HG03103 (cell line): ENCODE results near the gene SMAD4.
"Not testable (repeated sequence)": the region's sequence is repeated elsewhere in the genome, so short reads cannot be mapped to it uniquely, and the experiment has no call there.

ENCODE experiments used
- ATAC-seq: cut with Tn5 transposase; IDR thresholded peaks from one replicate; pipeline ENCODE4 v1.9.1; 2021; ENCODE audit warnings: low read depth; ENCODE audit not compliant: unreplicated experiment

SMAD4 gene

DNA sequence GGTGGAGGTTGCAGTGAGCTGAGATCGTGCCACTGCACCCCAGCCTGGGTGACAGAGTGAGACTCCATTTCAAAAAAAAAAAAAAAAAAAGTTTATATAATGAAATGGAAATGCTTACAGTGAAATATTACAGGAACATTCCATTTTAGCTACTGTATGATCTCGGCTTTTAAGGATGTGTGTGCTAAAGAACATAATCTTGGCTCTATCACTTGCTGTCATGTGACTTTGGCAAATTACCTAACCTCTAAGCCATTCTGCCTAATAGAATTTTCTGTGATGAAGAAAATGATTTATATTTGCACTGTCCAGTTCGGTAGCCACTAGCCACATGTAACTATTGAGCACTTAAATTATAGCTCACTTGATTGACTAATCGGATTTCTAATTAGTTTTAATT, 36.3 kb downstream of the SMAD4 start:
- no peak for ATAC-seq

GRCh38 chr18:51068105-51068504, 38.1 kb downstream of the SMAD4 start:
- ATAC-seq = no peak

DNA sequence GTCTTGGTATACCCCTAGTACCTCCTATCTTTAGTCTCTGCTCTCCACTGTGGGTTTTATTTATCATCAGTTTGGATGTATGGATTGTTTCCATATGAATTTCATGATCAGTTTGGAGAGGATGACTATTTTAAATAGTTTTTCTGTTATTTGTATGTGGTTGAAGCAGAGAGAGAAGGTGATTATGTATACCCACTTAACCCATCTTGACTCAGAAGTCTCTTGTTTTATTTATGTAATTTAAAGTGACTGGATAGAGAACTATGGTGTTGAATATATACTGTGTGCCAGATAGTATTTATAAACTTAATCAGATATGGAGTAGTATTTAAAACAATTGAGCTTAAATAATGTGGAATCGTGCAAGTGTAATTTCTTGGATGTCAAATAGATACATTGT, 39.9 kb downstream of the SMAD4 start:
- ATAC-seq = no peak

GRCh38 chr18:51070545-51070944, 40.5 kb downstream of the SMAD4 start:
- no peak for ATAC-seq

- no peak for ATAC-seq
Measured at GRCh38 chr18:51072586-51073313, 42.7 kb downstream of the SMAD4 start.

- ATAC-seq = peak; percentile 68
Measured at GRCh38 chr18:51074605-51075004, 44.6 kb downstream of the SMAD4 start.

DNA sequence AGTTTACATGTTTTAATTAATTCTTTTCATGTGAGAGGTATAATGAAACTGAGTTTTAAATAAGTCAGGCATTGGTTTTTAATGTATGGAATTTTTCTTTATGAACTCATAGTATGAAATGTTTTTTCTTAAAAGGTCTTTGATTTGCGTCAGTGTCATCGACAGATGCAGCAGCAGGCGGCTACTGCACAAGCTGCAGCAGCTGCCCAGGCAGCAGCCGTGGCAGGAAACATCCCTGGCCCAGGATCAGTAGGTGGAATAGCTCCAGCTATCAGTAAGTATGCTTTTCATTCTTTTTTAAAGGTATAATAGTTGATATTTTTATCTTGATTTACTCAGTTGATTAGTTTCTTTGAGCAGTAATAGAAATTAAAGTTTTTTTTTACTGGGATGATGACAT, 46.5 kb downstream of the SMAD4 start:
- ATAC-seq = no peak

DNA sequence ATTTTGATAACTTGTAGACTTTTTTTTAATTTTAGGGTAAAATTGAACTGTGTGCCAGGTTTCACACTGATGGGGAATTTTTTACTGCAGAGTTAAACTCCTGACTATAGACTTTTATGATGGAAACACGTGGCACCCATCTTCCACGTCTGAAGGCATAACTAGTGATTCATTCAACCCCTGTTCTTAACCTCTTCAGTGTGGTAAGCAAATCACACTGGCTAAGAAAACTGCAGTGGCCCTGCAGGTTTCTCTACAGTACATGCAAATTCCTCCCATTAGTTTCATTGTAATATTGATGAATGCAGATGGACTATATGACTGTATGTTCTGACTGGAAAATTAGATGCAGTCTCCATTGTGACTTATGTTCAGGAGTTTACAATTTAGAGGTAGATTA, 47.2 kb downstream of the SMAD4 start:
- peak; percentile 74 for ATAC-seq

GRCh38 chr18:51078026-51078425, 48.0 kb downstream of the SMAD4 start:
- ATAC-seq = no peak

DNA sequence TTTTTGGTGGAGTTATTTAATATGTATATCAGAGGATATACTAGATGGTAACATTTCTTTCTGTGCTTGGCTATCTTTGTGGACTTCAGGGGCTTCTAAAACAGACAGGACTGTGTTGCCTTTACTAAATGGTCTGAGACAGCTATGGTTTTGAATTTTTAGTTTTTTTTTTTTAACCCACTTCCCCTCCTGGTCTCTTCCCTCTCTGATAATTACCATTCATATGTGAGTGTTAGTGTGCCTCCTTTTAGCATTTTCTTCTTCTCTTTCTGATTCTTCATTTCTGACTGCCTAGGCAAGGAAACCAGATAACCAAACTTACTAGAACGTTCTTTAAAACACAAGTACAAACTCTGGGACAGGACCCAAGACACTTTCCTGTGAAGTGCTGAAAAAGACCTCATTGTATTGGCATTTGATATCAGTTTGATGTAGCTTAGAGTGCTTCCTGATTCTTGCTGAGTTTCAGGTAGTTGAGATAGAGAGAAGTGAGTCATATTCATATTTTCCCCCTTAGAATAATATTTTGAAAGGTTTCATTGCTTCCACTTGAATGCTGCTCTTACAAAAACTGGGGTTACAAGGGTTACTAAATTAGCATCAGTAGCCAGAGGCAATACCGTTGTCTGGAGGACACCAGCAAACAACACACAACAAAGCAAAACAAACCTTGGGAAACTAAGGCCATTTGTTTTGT, 52.7 kb downstream of the SMAD4 start:
- peak; percentile 80 for ATAC-seq

DNA sequence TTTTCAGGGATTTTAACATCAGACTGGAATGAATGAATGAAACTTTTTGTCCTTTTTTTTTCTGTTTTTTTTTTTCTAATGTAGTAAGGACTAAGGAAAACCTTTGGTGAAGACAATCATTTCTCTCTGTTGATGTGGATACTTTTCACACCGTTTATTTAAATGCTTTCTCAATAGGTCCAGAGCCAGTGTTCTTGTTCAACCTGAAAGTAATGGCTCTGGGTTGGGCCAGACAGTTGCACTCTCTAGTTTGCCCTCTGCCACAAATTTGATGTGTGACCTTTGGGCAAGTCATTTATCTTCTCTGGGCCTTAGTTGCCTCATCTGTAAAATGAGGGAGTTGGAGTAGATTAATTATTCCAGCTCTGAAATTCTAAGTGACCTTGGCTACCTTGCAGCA, 53.4 kb downstream of the SMAD4 start:
- ATAC-seq = no peak

- no peak for ATAC-seq
Measured at GRCh38 chr18:51088410-51088809, 58.4 kb downstream of the SMAD4 start.

- no peak for ATAC-seq
Measured at GRCh38 chr18:51089691-51090090, 59.7 kb downstream of the SMAD4 start.

DNA sequence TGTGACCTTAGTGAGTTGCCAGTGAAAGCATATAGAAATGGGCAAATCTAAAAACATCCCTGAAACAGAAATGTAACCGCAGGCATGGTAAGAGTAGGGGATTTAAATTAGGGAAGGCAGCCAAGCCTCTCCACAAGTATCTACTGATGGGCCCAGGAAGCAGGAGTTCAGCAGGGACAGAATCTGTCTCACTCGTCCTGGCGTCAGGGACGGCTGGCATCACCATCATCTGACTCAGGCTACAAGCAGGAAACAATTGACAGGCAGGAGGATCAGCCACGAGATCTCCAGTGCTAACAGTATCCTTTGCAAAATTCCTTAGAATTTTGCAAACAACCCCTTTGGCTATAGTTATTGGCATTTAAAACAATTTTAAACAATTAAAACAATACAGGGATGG, 61.3 kb downstream of the SMAD4 start:
- no peak for ATAC-seq

GRCh38 chr18:51092117-51092516, 62.1 kb downstream of the SMAD4 start:
- ATAC-seq = no peak

- ATAC-seq = not testable (repeated sequence)
Measured at GRCh38 chr18:51092967-51093366, 63.0 kb downstream of the SMAD4 start.

DNA sequence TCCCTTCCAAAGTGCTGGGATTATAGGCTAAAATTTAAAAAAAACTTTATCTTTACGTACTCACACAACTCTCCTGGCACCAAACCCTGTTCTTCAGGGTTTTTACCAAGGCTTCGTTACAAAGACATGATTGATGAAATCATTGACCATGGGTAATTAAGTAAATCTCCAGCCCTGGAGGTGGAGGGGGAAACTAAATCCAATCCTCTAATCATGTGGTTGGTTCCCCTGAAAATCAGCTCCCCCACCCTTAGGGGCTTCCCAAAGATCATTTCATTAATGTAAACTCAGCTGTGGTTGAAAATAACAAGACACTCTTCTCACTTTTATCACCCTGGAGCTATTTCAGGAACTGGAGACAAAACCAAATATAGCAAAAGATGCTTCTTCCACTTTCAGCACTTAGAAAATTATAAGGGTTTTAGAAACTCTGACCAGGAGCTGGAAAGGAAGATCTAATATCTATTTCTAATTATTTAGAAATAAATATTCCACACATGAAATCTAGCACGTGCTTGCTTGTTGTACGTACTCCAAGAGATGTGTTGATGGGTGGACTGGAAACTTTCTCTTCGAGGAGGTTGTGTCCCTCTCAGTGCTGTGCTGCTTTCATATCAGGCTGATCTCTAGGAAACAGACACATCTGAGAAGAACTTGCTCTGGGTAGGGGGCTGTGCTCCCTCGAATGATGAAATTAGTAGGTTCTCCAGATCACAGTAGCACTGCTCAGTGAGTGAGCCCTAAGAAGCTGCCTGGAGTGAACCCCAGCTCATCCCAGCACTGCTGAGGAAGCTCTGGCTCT, 67.2 kb downstream of the SMAD4 start:
- ATAC-seq = no peak

- ATAC-seq = no peak
Measured at GRCh38 chr18:51098082-51098481, 68.1 kb downstream of the SMAD4 start.

DNA sequence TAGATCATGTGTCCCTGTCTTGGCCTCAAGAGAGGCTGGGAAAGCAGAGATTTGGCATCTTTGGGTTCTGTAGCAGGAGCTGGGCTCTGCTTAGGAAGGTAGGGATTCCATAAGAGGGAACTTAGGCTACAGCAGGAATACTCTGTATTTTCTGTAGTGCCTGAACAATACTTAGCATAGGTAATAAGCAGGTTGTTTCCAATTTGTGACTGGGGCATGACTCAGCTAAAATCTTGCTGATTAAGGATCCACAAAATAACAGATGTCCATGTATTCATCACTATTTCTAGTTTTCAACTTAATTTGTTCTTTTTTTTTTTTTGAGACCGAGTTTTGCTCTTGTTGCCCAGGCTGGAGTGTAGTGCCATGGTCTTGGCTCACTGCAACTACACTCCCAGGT, 68.5 kb downstream of the SMAD4 start:
- ATAC-seq = no peak

- ATAC-seq = no peak
Measured at GRCh38 chr18:51100385-51101120, 70.5 kb downstream of the SMAD4 start.

- ATAC-seq = no peak
Measured at GRCh38 chr18:51107082-51107481, 77.1 kb downstream of the SMAD4 start.
